Measurements from ENCODE around the gene ZMYND19.

GRCh38 chr9:137580209-137580953, 9.9 kb downstream of the ZMYND19 start:
- 0 out of 2 replicates have a peak, but pooled peaks have one; percentile 22 for TF ChIP-seq POLR2AphosphoS5 (IDR thresholded peaks at IDR 0.05; ENCODE audit: low read depth, low read length)
- TF ChIP-seq CTCF (IDR thresholded peaks at IDR 0.05) = no peak
